MCF 10A (cell line): ENCODE results near the gene RPL36A. TPM values are rescaled to one million over a fixed set of nuclear protein-coding genes. Genes with fewer than 3 reads are reported as not detected.

ENCODE experiments used
- BruUV-seq: library from RNA; stranded (reverse); fragments of 400-500 nt; replicated peaks from 2 replicates; lab custom pipeline; 2021; lab: Mats Ljungman, UMichigan
- CTCF ChIA-PET: fragments of 300-600 bp; sonication (Branson Sonifier 250); formaldehyde crosslinking; extraction: SDS; loops from one replicate; lab custom pipeline; 2021; ENCODE audit warnings: antibody characterized with exemption, inconsistent platforms; lab: Yijun Ruan, JAX
- POLR2A ChIA-PET: fragments of 300-600, 350-650 bp; sonication (Branson Sonifier 250); formaldehyde crosslinking; extraction: SDS; loops from one replicate; lab custom pipeline; 2020; ENCODE audit warnings: antibody characterized with exemption, inconsistent platforms; lab: Yijun Ruan, JAX
- DNase-seq: peaks from one replicate; pipeline ENCODE4 v3.0.0-alpha.2; 2018; ENCODE audit not compliant: unreplicated experiment
- H3K27ac Mint-ChIP-seq: one replicate; pipeline ENCODE4 v1.8.0; 2022; ENCODE audit warnings: mild to moderate bottlenecking, low read depth, mixed read lengths; ENCODE audit not compliant: unreplicated experiment
- H3K27me3 Mint-ChIP-seq: one replicate; pipeline ENCODE4 v1.8.0; 2022; ENCODE audit warnings: mixed read lengths; ENCODE audit not compliant: insufficient read depth, unreplicated experiment
- H3K36me3 Mint-ChIP-seq: one replicate; pipeline ENCODE4 v1.8.0; 2022; ENCODE audit warnings: mild to moderate bottlenecking, moderate library complexity, mixed read lengths; ENCODE audit not compliant: insufficient read depth, unreplicated experiment
- H3K4me1 Mint-ChIP-seq: one replicate; pipeline ENCODE4 v1.8.0; 2022; ENCODE audit warnings: mixed read lengths; ENCODE audit not compliant: insufficient read depth, unreplicated experiment
- H3K4me3 Mint-ChIP-seq: one replicate; pipeline ENCODE4 v1.8.0; 2022; ENCODE audit warnings: mild to moderate bottlenecking, moderate library complexity, mixed read lengths; ENCODE audit not compliant: unreplicated experiment
- H3K9me3 Mint-ChIP-seq: one replicate; pipeline ENCODE4 v1.8.0; 2022; ENCODE audit warnings: mixed read lengths; ENCODE audit not compliant: unreplicated experiment
- intact Hi-C: fragments of 100-400 bp; cut with micrococcal nuclease; formaldehyde crosslinking; loops from 2 replicates; pipeline ENCODE4 v1.14.1; 2022
- total RNA-seq: library from RNA; stranded (reverse); gene quantifications from 2 replicates; pipeline ENCODE4 v1.2.3, GENCODE V29; 2022
- TF ChIP-seq, protein P1 (sequence below): fragments of 200-600 bp; IDR thresholded peaks from one replicate; pipeline ENCODE4 v1.8.0; 2022; ENCODE audit warnings: antibody characterized with exemption, mild to moderate bottlenecking; ENCODE audit not compliant: unreplicated experiment

RPL36A gene
- total RNA-seq, 1 experiment from 2014 or later: 482 TPM

DNA sequence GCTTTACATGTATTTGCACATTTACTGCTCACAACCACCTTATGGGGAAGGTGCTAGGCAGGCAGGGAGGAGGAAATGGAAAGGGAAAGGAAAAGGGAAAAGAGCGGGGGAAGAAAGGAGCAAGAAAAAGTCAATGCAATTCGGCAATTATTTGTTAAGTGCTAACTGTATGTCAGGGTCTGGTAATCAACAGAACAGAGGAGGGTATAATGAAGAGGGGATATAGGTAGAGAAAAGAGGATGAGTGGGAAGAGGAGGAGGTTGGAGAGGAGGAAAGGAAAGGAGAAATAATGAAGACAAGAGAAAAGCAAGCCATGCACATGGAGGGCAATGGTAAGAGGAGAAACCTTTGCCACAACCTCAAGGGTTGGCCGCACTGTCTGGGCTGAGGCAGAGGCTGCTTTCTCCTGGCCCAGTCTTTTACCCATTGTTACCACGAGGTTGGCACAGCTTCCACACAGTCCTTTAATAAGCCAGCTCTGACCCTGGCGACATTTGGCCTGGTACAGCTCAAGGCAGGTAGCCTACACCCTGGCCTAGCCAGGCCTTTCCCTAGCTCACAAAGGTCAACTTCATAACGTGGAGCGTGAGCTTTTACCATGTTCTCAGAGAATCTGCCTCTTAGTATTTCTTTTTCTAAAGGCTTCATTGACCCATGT, 5.7 kb upstream of the RPL36A start:
- TF ChIP-seq, protein P1, sequence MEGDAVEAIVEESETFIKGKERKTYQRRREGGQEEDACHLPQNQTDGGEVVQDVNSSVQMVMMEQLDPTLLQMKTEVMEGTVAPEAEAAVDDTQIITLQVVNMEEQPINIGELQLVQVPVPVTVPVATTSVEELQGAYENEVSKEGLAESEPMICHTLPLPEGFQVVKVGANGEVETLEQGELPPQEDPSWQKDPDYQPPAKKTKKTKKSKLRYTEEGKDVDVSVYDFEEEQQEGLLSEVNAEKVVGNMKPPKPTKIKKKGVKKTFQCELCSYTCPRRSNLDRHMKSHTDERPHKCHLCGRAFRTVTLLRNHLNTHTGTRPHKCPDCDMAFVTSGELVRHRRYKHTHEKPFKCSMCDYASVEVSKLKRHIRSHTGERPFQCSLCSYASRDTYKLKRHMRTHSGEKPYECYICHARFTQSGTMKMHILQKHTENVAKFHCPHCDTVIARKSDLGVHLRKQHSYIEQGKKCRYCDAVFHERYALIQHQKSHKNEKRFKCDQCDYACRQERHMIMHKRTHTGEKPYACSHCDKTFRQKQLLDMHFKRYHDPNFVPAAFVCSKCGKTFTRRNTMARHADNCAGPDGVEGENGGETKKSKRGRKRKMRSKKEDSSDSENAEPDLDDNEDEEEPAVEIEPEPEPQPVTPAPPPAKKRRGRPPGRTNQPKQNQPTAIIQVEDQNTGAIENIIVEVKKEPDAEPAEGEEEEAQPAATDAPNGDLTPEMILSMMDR: no peak
- no peaks in the 10 kb centered on the region for H3K9me3 Mint-ChIP-seq

DNA sequence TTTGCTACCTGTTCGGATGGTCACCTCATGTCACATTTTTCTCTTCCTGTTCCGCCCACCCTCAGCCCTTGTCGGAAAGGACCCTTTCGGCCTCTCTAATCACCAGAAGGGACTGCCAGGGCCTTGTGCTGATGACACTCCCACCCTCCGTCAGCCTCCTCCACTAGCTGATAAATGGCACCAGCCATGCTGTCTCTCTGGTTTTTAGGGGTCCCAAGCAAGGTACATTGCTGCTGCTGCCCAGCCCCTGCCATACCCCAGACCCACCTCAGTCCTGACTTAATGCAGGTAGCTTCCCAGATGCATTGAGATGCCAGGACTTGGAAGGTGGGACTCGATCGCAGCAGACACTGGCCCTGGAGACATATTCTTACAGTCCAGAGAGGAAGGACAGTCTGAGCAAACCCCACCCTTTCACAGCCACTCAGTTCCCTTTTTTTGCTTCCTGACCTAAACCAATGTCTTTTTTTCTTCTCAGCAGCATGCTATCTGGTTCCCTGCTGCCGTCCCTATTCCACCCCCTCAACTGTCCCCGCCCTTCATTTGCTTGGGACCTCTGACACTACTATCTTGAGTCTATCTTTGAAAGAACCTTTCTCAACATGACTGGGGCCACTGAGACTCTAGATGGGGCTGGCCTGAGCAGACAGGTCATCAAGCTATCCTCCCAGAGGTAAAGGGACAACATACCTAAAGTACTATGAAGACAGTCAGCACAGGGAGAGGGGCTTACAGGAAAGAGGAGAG, 4.8 kb upstream of the RPL36A start, which contains the start of gene BTK:
TSS of gene BTK (minus strand) at position 397 of the 747 bp plus-strand sequence. CDS start 10,907 bp downstream, outside the sequence.
- Mint-ChIP-seq H3K27me3 (peaks cover 37% of the 10 kb centered on the region), H3K9me3 (no peaks in the 10 kb centered on the region), H3K27ac (no peak within 1 kb of the TSS), H3K4me1 (no peaks in the 10 kb centered on the region), H3K36me3 (peaks cover 3% of the 10 kb centered on the region), H3K4me3 (no peak within 1 kb of the TSS)
- ChIA-PET CTCF (no interaction called here), POLR2A (no interaction called here)
- TF ChIP-seq, protein P1: no peak
- BruUV-seq: no TSS peak
- intact Hi-C loops: no loop called here
- DNase-seq: no peak

More for the DNA sequence above, 5.7 kb upstream of the RPL36A start:
- Mint-ChIP-seq H3K4me1 (no peaks in the 10 kb centered on the region), H3K27me3 (peaks cover 38% of the 10 kb centered on the region), H3K4me3 (no peak overlapping the region), H3K36me3 (no peaks in the 10 kb centered on the region), H3K27ac (no peak overlapping the region)
- intact Hi-C loops: no loop called here
- ChIA-PET CTCF (no interaction called here), POLR2A (no interaction called here)
- no peak for DNase-seq
- BruUV-seq: no TSS peak

DNA sequence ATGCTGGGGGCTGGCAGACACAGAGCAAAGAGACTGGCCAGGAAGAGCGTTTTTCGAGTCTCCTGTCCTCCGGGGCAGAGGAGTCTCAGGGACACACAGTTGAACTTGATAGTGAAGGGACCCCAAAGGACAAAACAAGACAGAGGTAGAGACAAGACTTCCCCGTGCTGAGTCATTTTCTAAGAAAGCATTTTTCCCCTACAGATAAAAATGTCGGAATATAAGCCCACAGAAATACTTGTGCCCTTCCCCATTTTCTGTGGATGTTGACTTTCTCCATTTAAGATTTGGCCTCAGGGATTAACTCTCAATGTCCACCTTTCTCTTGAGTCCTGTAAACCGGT, 4.3 kb upstream of the RPL36A start:
- ChIA-PET CTCF (no interaction called here), POLR2A (no interaction called here)
- intact Hi-C loops: no loop called here

DNA sequence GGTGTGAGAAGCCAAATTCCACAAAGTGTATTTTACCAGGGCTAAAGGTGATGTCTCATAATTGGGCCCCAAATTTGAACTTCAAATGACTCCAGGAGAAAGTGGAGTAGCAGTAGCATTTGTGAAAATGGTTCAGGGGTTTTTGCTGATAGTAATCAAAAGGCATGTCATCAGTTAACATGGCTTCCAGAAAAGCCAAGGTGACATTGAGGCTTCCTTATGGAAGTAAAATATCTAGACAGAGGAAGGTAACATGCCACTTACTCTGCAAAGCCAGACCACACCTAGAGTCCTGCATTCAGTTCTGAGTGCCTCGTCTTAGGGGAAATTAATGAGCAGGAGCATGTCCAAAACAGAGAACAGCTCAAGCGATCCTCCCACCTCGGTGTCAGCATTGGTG, 2.2 kb upstream of the RPL36A start:
- intact Hi-C loops: no loop called here
- H3K4me3 Mint-ChIP-seq: no peak overlapping the region
- TF ChIP-seq, protein P1: no peak
- H3K9me3 Mint-ChIP-seq: no peaks in the 10 kb centered on the region
- no peaks in the 10 kb centered on the region for H3K4me1 Mint-ChIP-seq
- no peak for DNase-seq
- H3K27ac Mint-ChIP-seq: no peak overlapping the region
- CTCF ChIA-PET: interaction anchor here (0.7 to 2.0 kb wide), 3 partner anchors 23 to 704 kb away, joined by 3 to 4 read pairs (median 3); no protein-coding TSS in a partner anchor
- no TSS peak for BruUV-seq
- H3K36me3 Mint-ChIP-seq: peaks cover 27% of the 10 kb centered on the region
- H3K27me3 Mint-ChIP-seq: peaks cover 40% of the 10 kb centered on the region
- POLR2A ChIA-PET: no interaction called here

More for the DNA sequence above, 4.3 kb upstream of the RPL36A start:
- no peaks in the 10 kb centered on the region for H3K9me3 Mint-ChIP-seq
- no TSS peak for BruUV-seq
- TF ChIP-seq, protein P1: no peak
- no peak overlapping the region for H3K4me3 Mint-ChIP-seq
- DNase-seq: no peak
- H3K27me3 Mint-ChIP-seq: peaks cover 42% of the 10 kb centered on the region
- peaks cover 9% of the 10 kb centered on the region for H3K36me3 Mint-ChIP-seq
- H3K27ac Mint-ChIP-seq: no peak overlapping the region
- H3K4me1 Mint-ChIP-seq: no peaks in the 10 kb centered on the region
